ENCODE data around the gene NFATC1.

NFATC1 gene

DNA sequence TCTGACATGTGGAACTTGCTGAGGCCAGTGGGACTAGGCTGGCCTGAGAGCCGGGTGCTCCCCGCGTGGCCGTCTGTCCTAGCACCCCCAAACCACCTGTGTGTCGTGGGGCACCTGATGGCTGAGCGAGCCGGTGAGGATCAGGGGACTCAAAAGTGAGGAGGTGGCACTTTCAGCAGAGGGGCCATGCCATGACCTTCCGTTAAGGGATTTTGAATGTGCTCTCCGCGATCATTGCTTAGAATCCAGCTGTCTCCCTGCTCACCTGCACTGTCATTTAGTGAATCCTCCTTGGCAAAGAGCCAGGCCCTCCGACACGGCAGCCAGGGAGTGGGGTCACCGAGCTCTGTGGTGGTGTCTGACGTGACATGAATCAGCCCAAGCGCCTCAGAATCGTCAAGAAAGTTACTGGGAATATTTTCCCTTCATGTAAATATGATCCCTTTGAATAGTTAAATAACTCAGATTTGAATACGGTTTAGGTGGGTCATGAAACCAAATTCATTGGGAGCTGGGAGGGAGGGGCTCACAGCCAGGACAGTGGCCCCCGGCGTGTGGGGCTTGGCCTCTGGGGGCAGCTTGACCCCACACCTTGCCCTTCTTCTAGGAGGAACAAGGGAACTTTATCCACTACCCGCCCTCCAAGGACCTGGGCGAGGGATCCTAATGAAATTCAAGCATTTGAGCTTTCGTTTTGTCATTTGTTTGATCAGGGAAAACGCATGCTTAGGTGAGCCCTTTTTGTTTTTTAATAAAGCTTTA lies 9.5 kb downstream of the NFATC1 start:
- DNase-seq (ENCODE audit: low read depth in 3 of 3), result peak; percentile 70 to 75 (median 71)

DNA sequence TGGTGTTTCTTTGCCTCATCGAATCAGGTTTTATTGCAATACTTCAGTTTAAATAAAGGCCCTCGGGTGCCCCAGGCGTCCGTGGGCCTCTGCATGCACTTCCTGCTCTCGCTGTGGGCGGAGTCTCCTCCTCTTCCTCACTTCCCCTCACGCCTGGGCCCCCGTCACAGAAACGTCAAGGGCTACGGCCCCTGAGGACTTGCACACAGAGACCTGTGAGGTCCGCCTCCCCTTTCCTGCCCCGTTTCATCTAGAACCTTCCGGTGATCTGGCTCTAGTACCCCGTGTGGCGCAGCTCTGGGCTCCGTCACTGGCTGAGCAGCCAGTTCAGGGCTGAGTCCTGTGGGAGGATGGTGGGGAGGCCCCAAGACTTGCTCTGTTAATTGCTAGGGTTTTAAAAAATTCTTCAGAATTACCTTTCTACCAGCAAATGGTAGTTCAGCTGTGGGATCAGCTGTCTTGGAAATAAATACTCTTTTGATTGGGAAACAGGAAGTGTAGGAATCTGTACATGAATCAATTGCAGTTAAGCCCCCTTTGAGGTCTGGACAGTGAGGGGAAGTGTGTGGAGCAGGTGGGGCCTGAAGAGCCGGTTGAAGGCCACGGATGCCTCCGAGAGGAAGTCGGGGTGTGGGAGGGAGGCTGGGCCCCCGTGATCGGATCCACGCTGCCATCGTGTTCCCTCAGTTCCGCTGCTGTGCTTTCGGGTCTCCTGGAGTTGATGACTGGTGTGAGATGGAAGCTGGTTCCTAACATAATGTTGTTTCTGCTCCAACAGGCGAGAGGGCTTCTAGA lies 10.2 kb downstream of the NFATC1 start:
- DNase-seq (ENCODE audit: low read depth in 3 of 3), result peak; percentile 67 to 87 (median 81)

DNA sequence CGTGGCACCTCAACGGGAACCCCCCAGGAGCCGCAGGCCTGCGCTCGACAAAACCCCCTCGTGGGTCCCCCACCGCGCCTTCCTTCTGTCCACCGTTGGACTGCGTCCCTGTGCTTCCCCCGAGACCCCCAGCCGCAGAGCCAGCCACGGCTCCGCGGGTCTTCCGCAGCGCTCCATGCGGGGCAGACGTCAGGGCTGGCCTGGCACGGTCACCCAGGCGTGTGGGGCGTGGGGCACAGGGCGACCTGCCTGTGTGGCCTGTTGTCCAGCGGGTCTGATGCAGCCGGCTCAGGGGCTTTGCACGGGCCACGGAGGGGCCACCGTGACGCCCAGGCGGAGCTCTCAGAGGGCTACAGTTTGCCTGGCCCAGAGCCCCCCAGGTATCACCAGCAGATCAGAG lies 11.0 kb downstream of the NFATC1 start:
- DNase-seq (ENCODE audit: low read depth in 3 of 3), result no peak

DNA sequence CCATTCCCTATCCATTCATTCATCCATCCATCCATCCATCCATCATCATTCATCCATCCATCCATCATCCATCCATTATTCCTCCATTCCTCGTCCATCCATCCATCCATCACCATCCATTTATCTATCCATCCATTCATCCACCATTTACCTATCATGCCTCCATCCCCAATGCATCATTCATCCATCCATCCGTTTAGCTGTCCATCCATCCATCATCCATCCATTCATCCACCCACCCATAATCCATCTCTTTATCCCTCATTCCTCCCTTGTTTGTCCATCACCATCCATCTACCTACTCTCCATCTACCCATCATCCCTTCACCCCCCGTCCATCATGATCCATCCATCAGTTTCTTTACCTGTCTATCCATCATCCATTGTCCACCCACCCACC lies 13.6 kb downstream of the NFATC1 start:
- DNase-seq (ENCODE audit: low read depth in 3 of 3), result no peak

GRCh38 chr18:79410171-79410641 lies 14.5 kb downstream of the NFATC1 start:
- no peak for DNase-seq (ENCODE audit: low read depth in 3 of 3)

GRCh38 chr18:79410731-79411613 lies 15.2 kb downstream of the NFATC1 start:
- DNase-seq (ENCODE audit: low read depth in 3 of 3), result no peak

GRCh38 chr18:79411614-79412526 lies 16.1 kb downstream of the NFATC1 start:
- no peak for DNase-seq (ENCODE audit: low read depth in 3 of 3)

DNA sequence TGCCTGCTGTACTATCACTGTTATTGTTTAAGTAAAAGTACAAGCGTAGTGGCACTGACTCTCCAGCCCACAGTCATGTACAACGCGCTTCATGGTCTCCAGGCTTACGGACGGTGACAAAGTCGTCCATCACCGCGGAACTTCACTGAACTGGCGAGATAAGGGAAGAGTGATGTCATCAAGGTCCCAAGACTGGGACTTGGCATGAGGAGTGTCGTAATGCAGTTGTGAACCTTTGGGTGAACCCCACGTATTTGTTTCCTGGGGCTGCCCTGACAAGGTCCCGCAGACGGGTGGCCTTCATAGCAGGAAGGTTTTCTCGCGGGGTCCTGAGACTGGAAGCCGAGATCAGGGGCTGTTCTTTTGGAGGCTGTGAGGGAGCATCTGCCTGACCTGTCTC lies 17.3 kb downstream of the NFATC1 start:
- no peak for DNase-seq (ENCODE audit: low read depth in 3 of 3)

DNA sequence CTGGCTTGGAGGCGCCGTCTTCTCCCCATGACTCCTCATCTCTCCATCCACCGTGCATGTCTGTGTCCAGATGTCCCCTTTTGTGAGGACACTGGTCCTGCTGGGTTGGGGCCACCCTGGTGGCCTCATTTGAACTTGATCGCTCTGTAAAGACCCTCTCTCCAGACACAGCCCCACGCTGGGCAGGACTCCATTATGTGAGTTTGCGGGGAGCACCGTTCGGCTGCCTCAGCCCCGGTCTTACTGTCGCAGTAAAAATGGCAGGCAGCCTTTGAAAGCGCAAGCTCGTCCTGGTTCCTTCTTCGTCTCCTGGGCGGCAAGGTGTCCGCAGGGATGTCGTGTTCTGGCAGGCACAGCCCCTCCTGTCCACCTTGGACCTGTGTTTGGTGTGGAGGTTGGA lies 17.7 kb downstream of the NFATC1 start:
- DNase-seq (ENCODE audit: low read depth in 3 of 3), result no peak

DNA sequence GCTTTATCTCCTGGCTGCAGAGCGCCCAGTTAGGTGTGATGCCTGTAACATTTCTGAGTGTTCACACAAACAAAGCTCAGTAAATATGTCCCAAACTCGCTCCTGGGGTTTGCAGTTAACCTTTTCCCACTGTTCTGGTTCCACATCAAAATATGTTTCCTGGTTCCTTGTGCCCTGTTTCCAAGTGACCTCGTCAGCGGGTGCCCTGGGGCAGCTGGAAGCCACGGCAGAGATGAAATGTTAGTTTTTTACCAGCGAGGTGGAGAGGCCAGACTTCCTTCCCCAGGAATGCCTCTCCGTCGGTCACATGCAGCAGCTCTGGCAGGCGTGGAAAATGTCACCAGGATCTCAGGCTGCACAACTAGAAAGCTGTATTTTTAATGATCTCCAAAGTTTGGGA lies 18.2 kb downstream of the NFATC1 start:
- no peak for DNase-seq (ENCODE audit: low read depth in 3 of 3)

DNA sequence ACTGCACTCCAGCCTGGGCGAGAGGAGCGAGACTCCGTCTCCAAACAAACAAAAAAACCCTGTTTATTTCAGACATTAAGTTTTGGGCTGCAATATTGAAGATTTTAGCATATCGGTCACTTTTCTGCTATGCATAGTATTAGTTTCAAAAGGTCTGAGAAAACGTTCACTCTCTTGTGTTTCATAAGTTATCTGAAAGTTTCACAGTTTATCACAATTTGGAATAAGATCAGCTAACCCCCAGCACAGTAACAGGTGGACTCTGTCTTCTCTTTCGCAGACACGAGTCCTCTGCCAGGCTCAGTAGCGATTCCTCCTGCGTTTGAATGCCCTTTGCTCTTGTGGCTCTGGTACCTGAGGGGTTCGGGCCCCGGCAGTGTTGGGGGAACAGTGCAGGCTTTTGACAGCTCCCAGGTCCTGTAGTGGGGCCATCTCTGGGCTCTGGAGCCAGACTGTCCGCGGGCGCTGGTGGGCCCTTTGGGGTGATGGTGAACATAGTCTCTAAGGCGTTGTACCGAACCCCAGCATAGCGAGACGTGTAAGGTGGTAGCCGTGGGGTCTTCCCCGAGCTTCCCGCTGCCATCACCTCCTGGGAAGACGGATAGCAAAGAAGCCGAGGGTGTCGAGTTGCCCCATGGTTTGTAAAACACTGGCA lies 20.4 kb downstream of the NFATC1 start:
- DNase-seq (ENCODE audit: low read depth in 3 of 3), result no peak

DNA sequence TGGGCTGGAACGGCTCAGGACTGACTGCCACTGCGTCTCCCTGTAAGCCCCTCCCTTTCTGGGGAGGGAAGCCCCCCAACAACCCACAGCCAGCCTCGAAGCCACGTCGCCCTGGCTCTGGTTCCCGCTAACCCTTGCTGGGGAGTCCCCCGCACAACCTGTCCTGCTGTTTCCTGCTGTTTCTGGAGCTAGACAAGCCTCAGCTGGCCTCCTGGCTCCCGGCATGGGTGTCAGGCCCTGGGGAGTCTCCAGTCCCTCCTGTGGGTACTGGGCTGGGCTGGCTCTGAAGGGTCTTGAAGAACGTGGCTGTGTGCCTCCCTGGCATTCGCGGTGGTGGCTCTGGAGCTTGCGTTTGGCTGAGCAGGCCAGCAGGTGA lies 20.9 kb downstream of the NFATC1 start:
- no peak for DNase-seq (ENCODE audit: low read depth in 3 of 3)

GRCh38 chr18:79418236-79418635 lies 22.5 kb downstream of the NFATC1 start:
- no peak for DNase-seq (ENCODE audit: low read depth in 3 of 3)

- no peak for DNase-seq (ENCODE audit: low read depth in 3 of 3)
Measured at GRCh38 chr18:79418642-79419041, 22.9 kb downstream of the NFATC1 start.

- no peak for DNase-seq (ENCODE audit: low read depth in 3 of 3)
Measured at GRCh38 chr18:79420033-79420745, 24.5 kb downstream of the NFATC1 start.

DNA sequence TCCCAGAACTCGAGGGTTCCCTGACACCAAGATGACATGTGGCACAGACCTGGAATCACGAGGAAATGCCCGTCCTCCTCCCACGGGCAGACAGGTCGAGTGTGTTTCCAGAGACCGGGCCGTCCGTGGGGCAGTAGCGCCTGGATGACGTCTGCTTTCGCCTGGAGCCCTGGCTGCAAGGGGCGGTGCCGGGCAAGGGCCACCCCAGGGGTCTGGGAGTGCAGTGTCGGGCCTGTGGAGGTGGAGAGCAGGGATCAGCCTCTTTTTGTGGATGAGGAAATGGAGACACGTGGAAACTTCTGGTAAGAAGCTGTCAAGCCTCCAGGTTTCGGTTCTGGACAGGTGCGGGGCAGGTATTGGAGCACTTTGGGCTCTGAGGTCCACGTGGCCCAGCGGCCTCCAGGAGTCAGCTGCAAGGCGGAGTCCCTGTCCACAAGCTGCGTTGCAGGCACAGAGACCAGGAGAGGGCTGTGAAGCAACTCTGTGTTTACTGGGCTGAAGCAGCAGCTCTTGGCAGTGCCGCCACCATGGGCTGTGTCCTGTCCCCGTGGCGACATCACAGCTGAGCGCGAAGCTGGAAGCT lies 25.6 kb downstream of the NFATC1 start:
- DNase-seq (ENCODE audit: low read depth in 3 of 3), result no peak

DNA sequence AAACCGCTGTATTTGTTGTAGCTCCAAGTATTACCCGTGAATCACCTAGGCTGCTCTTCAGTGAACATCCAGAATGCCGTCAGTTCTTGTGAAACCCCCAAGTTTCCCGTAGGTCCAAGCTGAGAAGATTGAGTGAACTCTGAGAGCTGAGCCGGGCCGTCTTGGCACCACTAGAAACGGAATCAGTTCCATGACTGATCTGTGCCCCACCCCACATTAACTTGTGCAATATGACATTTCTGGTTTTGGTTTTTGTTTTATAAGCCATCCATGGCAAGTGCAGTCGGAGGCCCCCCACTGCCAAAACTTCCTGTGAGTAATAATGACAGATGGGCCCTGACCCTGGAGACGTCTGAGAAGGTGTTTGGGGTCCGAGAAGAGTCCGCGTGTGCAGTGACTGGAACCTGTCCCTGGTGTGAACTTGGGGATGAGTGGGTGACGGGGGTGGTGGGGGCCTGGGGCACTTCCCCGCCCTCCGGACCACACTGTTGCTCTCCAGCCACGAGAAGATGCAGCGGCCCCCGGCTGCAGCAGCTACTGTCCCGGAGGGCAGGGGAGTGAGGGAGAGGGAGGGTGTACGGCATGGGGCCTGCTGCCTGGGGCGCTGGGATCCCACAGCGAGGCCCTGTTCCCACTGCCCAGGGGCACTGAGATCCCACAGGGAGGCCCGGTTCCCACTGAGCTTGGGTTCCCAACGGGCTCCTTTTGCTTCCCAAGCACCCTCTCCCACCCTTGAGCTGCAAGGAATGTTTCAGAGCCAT lies 26.5 kb downstream of the NFATC1 start:
- no peak for DNase-seq (ENCODE audit: low read depth in 3 of 3)

- no peak for DNase-seq (ENCODE audit: low read depth in 3 of 3)
Measured at GRCh38 chr18:79422783-79423165, 27.0 kb downstream of the NFATC1 start.

All from stimulated activated CD4-positive, alpha-beta T cell treated with anti-CD3 and anti-CD28 coated beads, TNF-alpha, amount 100 ng/mL, for 48 hours (primary cell).